HL-60 (cell line): Measurements from ENCODE around the gene GALNT14.
"Not testable (repeated sequence)": the region's sequence is repeated elsewhere in the genome, so short reads cannot be mapped to it uniquely, and the experiment has no call there.

Experiments used
- DNase-seq, 2 experiments: peaks; one replicate each; pipeline ENCODE4 v3.0.0-alpha.2; 2010 to 2020; ENCODE audit warnings: low read depth in 1 of 2, low spot score in 1 of 2
- H3K27ac ChIP-seq: fragments of 250-450 bp; sonication (Bioruptor Pico); replicated peaks from 2 replicates; pipeline ENCODE4 v1.5.1; 2020; ENCODE audit warnings: mild to moderate bottlenecking, moderate library complexity
- H3K27me3 ChIP-seq: fragments of 250-450 bp; sonication (Bioruptor Pico); 2 replicates; pipeline ENCODE4 v1.5.1; 2021; ENCODE audit warnings: mild to moderate bottlenecking, moderate library complexity; ENCODE audit not compliant: insufficient read depth, poor library complexity, severe bottlenecking
- H3K4me3 ChIP-seq: replicated peaks from 2 replicates; pipeline ENCODE4 v1.5.1; 2011; ENCODE audit warnings: mild to moderate bottlenecking, control low read depth, low read length; ENCODE audit not compliant: insufficient read depth
- CTCF ChIP-seq: IDR thresholded peaks from one replicate; pipeline ENCODE4 v1.5.1; 2011; ENCODE audit warnings: low read length, control low read depth, inconsistent platforms; ENCODE audit not compliant: insufficient read depth
- GABPA ChIP-seq: IDR thresholded peaks from 2 replicates; pipeline ENCODE4 v1.6.1; 2012; ENCODE audit warnings: low read depth
- POLR2AphosphoS5 ChIP-seq: IDR thresholded peaks from 2 replicates; pipeline ENCODE4 v1.6.1; 2012; ENCODE audit warnings: low read depth
- REST ChIP-seq: IDR thresholded peaks from 2 replicates; pipeline ENCODE4 v1.6.1; 2012; ENCODE audit warnings: low read depth; ENCODE audit not compliant: insufficient replicate concordance
- SPI1 ChIP-seq: IDR thresholded peaks from 2 replicates; pipeline ENCODE4 v1.6.1; 2012; ENCODE audit warnings: low read depth, mild to moderate bottlenecking, borderline replicate concordance

The GALNT14 gene

GRCh38 chr2:30911327-30911726 is 226.9 kb downstream of the GALNT14 start:
- Histone ChIP-seq H3K4me3 (no peak overlapping the region), H3K27ac (no peak overlapping the region), H3K27me3 (no peaks in the 10 kb centered on the region)
- DNase-seq, result no peak
- TF ChIP-seq POLR2AphosphoS5, result no peak
- TF ChIP-seq SPI1, result no peak
- no peak for TF ChIP-seq CTCF
- no peak for TF ChIP-seq REST

DNA sequence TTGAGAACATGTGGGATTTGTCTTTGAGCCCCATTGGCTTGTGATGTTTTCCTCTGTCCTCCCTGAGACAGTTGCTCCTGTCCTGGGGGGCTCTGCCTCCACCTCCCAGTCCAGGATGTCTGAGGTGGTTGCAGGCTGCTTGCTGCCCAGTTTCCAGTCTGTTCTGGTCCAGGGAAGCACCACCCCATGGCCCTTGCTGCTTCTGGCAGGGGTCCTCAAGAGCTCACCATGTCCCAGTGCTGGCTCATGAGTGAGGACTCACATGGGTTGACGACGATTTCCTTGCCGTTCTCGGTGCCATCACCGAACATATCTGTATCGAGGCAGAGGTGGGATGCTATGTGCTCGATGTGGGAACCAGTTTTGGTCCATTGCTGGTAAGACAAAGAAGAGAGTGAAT is 227.6 kb downstream of the GALNT14 start:
- no peaks in the 10 kb centered on the region for H3K27me3 ChIP-seq
- TF ChIP-seq CTCF (no peak), GABPA (no peak), POLR2AphosphoS5 (no peak), SPI1 (no peak), REST (no peak)
- H3K27ac ChIP-seq, result no peak overlapping the region
- no peak overlapping the region for H3K4me3 ChIP-seq
- DNase-seq, result no peak

GRCh38 chr2:30904437-30904836 is 233.8 kb downstream of the GALNT14 start:
- DNase-seq, H3K27me3 ChIP-seq, H3K4me3 ChIP-seq, H3K27ac ChIP-seq: not testable (repeated sequence)

DNA sequence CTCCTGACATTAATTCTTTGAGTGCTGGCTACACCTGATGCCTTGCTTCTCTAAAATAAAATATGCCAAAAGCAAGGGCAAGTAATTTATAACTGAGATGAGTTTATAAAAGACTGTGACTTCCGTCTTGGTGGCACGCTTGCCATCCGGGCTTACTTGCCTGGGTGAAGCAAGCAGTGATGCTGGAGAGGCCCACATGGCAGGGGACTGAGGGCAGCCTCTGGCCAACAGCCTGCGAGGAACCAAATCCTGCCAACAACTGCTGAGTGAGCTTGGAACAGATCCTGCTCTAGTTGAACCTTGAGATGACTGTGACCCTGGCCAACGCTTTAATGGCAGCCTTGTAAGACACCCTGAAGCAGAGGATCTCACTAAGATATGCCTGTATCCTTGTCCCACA is 234.9 kb downstream of the GALNT14 start:
- no peak for TF ChIP-seq GABPA
- no peak for DNase-seq
- Histone ChIP-seq H3K4me3 (no peak overlapping the region), H3K27ac (no peak overlapping the region), H3K27me3 (no peaks in the 10 kb centered on the region)

- DNase-seq, result no peak
- no peak for TF ChIP-seq GABPA
- TF ChIP-seq CTCF, result no peak
- no peak for TF ChIP-seq REST
- no peak for TF ChIP-seq SPI1
- TF ChIP-seq POLR2AphosphoS5, result no peak
These were observed 237.9 kb downstream of the GALNT14 start for GRCh38 chr2:30900381-30900780.

More at GRCh38 chr2:30900381-30900780, 237.9 kb downstream of the GALNT14 start:
- H3K4me3 ChIP-seq, result no peak overlapping the region
- no peaks in the 10 kb centered on the region for H3K27me3 ChIP-seq
- no peak overlapping the region for H3K27ac ChIP-seq
